Fibroblast of lung (primary cell): ENCODE results near the gene APLF. TPM values are rescaled to one million over a fixed set of nuclear protein-coding genes. Genes with fewer than 3 reads are reported as not detected.
"Not testable (repeated sequence)": the region's sequence is repeated elsewhere in the genome, so short reads cannot be mapped to it uniquely, and the experiment has no call there.

Source experiments
- DNase-seq, 2 donors: peaks; one replicate each; pipeline versions ENCODE4 v3.0.0 to v3.0.0-alpha.2; 2010; ENCODE audit warnings: low read depth in 2 of 2
- H2AFZ ChIP-seq: 2 replicates; pipeline ENCODE4 v1.5.1; 2012; ENCODE audit warnings: low read length, control low read depth, inconsistent platforms
- H3K27ac ChIP-seq: 2 replicates; pipeline ENCODE4 v1.5.1; 2011; ENCODE audit warnings: low read length, control low read depth; ENCODE audit not compliant: insufficient read depth
- H3K27me3 ChIP-seq: 2 replicates; pipeline ENCODE4 v1.5.1; 2011; ENCODE audit warnings: mild to moderate bottlenecking, low read length; ENCODE audit not compliant: control insufficient read depth, insufficient read depth
- H3K36me3 ChIP-seq: 2 replicates; pipeline ENCODE4 v1.5.1; 2011; ENCODE audit warnings: low read length; ENCODE audit not compliant: control insufficient read depth, insufficient read depth
- H3K4me1 ChIP-seq: 2 replicates; pipeline ENCODE4 v1.5.1; 2011; ENCODE audit warnings: low read length; ENCODE audit not compliant: control insufficient read depth, insufficient read depth; ENCODE audit errors: extremely low read depth
- H3K4me2 ChIP-seq: 2 replicates; pipeline ENCODE4 v1.5.1; 2011; ENCODE audit warnings: low read length, control low read depth; ENCODE audit not compliant: insufficient read depth; ENCODE audit errors: extremely low read depth
- H3K4me3 ChIP-seq, 4 experiments: fragments of 200-600 bp in 1 of 4; sonication (generic) in 1 of 4; replicated peaks in 1 of 4; 2 replicates each; pipeline ENCODE4 v1.5.1; 2011 to 2016; ENCODE audit warnings: low read length in 4 of 4, low read depth in 3 of 4, mild to moderate bottlenecking in 3 of 4, control low read depth in 2 of 4, inconsistent platforms in 1 of 4, mixed read lengths in 1 of 4; ENCODE audit not compliant: insufficient read depth in 1 of 4; ENCODE audit errors: control extremely low read depth in 1 of 4
- H3K79me2 ChIP-seq: 2 replicates; pipeline ENCODE4 v1.5.1; 2012; ENCODE audit warnings: mild to moderate bottlenecking, low read length, inconsistent platforms; ENCODE audit not compliant: control insufficient read depth, insufficient read depth
- H3K9ac ChIP-seq: 2 replicates; pipeline ENCODE4 v1.5.1; 2011; ENCODE audit warnings: mild to moderate bottlenecking, low read length, control low read depth; ENCODE audit not compliant: insufficient read depth
- H3K9me3 ChIP-seq: 2 replicates; pipeline ENCODE4 v1.5.1; 2012; ENCODE audit warnings: low read depth, low read length; ENCODE audit not compliant: control insufficient read depth, insufficient read depth
- H4K20me1 ChIP-seq: 2 replicates; pipeline ENCODE4 v1.5.1; 2011; ENCODE audit warnings: low read length; ENCODE audit not compliant: control insufficient read depth, insufficient read depth; ENCODE audit errors: extremely low read depth
- CTCF ChIP-seq, 2 donors: IDR thresholded peaks in 1 of 2; conservative IDR thresholded peaks in 1 of 2; 1 replicate in 1 of 2; 2 replicates in 1 of 2; pipeline ENCODE4 v1.5.1; 2011 to 2012; ENCODE audit warnings: low read length in 2 of 2, control low read depth in 1 of 2, inconsistent platforms in 1 of 2, low read depth in 1 of 2, mild to moderate bottlenecking in 1 of 2
- EZH2 ChIP-seq: IDR thresholded peaks from 2 replicates; pipeline ENCODE4 v1.5.1; 2012; ENCODE audit warnings: low read length, control low read depth, mild to moderate bottlenecking; ENCODE audit errors: missing control alignments
- polyA plus RNA-seq, 2 donors: library from polyadenylated mRNA; depleted of rRNA in 1 of 2; stranded (reverse) in 1 of 2; unstranded in 1 of 2; fragments of >200 nt; gene quantifications; 2 replicates each; pipeline ENCODE4 v1.2.1, GENCODE V29; 2011 to 2012; ENCODE audit warnings: missing spikeins in 1 of 2
- total RNA-seq: library from RNA; depleted of rRNA; stranded (reverse); fragments of >200 nt; gene quantifications from 2 replicates; pipeline ENCODE4 v1.2.1, GENCODE V29; 2014

The APLF gene
- total and polyA plus RNA-seq, 2 donors (not counting 1 experiment from before 2014, with no cell fraction given) = 1.6 to 9.4 TPM

GRCh38 chr2:68521037-68521436 is 53.7 kb downstream of the APLF start:
- Histone ChIP-seq H3K9ac (no peak overlapping the region), H3K9me3 (no peaks in the 10 kb centered on the region), H3K79me2 (no peaks in the 10 kb centered on the region), H3K36me3 (no peaks in the 10 kb centered on the region), H3K4me2 (no peak overlapping the region), H3K4me1 (no peaks in the 10 kb centered on the region), H4K20me1 (no peaks in the 10 kb centered on the region), H3K27me3 (no peaks in the 10 kb centered on the region), H3K27ac (no peak overlapping the region), H2AFZ (no peak overlapping the region), H3K4me3 (no peak overlapping the region)
- DNase-seq = no peak
- no peak for TF ChIP-seq CTCF (conservative IDR thresholded peaks at IDR 0.05 in 1 of 2, IDR thresholded peaks at IDR 0.05 in 1 of 2; ENCODE audit: low read depth in 1 of 2, low read length in 2 of 2)
- no peak for TF ChIP-seq EZH2

DNA sequence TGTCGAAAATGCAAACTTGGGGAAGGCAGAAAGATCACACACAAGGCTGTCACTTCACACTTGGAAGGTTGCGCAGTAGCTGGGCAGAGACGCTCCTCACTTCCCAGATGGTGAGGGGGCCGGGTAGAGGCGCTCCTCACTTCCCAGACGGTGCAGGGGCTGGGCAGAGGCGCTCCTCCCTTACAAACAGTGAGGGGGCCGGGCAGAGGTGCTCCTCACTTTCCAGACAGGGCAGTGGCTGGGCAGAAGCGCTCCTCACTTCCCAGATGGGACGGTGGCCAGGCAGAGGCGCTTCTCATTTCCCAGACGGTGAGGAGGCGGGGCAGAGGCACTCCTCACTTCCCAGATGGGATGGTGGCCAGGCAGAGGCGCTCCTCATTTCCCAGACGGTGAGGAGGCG is 59.6 kb downstream of the APLF start:
- not testable (repeated sequence) for H4K20me1 ChIP-seq, H2AFZ ChIP-seq, DNase-seq, H3K27me3 ChIP-seq, H3K4me1 ChIP-seq, H3K27ac ChIP-seq, H3K4me2 ChIP-seq, H3K9me3 ChIP-seq, H3K36me3 ChIP-seq, H3K79me2 ChIP-seq, H3K4me3 ChIP-seq, H3K9ac ChIP-seq

DNA sequence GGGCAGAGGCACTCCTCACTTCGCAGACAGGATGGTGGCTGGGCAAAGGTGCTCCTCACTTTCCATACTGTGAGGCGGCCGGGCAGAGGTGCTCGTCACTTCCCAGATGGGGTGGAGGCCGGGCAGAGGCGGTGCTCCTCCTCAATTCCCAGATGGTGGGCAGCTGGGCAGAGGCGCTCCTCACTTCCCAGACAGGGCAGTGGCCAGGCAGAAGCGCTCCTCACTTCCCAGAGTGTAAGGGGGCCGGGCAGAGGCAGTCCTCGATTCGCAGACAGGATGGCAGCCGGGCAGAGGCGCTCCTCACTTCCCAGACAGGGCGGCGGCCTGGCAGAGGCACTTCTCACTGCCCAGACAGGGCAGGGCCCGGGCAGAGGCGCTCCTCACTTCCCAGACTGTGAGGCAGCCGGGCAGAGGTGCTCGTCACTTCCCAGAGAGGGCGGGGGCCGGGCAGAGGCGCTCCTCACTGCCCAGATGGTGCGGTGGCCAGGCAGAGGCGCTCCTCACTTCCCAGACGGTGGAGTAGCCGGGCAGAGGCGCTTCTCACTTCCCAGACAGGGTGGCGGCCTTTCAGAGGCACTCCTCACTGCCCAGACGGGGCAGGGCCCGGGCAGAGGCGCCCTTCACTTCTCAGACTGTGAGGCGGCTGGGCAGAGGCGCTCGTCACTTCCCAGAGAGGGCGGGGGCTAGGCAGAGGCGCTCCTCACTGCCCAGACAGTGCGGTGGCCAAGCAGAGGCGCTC is 60.1 kb downstream of the APLF start:
- H3K4me1 ChIP-seq, H3K36me3 ChIP-seq, H2AFZ ChIP-seq, H4K20me1 ChIP-seq, H3K9me3 ChIP-seq, H3K27me3 ChIP-seq, H3K9ac ChIP-seq, H3K4me3 ChIP-seq, H3K27ac ChIP-seq, H3K79me2 ChIP-seq, H3K4me2 ChIP-seq, DNase-seq: not testable (repeated sequence)

DNA sequence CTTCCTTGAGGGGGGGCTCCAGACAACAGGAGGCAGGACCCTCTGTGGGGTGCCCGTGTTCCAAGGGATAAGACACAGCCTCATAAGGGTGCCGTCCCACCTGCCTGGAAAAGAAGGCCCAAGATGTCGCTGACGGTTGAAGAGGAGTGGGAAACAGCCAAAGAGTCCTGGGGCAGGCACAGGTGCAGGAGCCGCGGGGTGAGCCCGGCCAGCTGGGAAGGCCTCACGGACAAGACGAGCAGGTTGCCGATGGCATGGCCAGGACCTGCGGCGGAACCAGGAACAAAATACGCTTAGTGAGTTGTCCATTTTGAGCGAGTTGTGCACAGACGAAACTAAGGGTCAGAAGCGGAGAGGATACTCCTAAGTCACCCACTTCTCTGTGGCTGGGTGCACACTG is 61.8 kb downstream of the APLF start:
- H3K9me3 ChIP-seq, H3K36me3 ChIP-seq, H3K9ac ChIP-seq, DNase-seq, H3K4me2 ChIP-seq, H2AFZ ChIP-seq, H3K79me2 ChIP-seq, H3K4me1 ChIP-seq, H3K27me3 ChIP-seq, H4K20me1 ChIP-seq, H3K4me3 ChIP-seq, H3K27ac ChIP-seq: not testable (repeated sequence)

DNA sequence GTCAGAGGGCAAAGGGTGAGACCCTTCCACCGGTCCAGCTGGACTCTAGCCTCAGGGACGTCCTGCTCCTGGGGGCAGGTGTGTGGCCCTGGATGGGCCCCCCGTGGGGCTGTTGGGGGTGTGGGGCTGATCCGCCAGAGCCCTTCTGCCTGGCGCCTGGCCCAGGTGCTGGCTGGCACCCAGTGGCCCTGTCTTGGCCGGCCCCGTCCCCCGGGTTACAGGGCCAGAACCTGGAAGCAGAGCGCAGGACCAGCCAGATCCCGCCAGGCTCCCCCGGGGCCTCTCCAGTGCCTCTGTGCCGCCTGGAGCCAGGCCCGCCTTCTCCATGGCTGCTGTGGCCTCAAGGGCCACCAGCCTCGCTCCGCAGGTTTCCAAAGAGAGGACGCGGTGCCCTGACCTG is 62.3 kb downstream of the APLF start:
- H3K27ac ChIP-seq, H4K20me1 ChIP-seq, H3K9ac ChIP-seq, H3K79me2 ChIP-seq, DNase-seq, H3K4me2 ChIP-seq, H3K9me3 ChIP-seq, H2AFZ ChIP-seq, H3K4me3 ChIP-seq, H3K36me3 ChIP-seq, H3K4me1 ChIP-seq, H3K27me3 ChIP-seq: not testable (repeated sequence)
